Stomach (tissue), 9 donors: ENCODE data around the gene DPH6. TPM values are rescaled to one million over a fixed set of nuclear protein-coding genes. Genes with fewer than 3 reads are reported as not detected.
"Not testable (repeated sequence)": the region's sequence is repeated elsewhere in the genome, so short reads cannot be mapped to it uniquely, and the experiment has no call there.

ENCODE experiments used
- DNase-seq, 2 donors: peaks; one replicate each; pipeline versions ENCODE4 v3.0.0 to v3.0.0-alpha.2; 2013 to 2019
- H3K27ac ChIP-seq, 5 donors: fragments of 200-600 bp in 4 of 5; sonication (generic) in 4 of 5; one replicate each; pipeline ENCODE4 v1.5.1; 2013 to 2019; ENCODE audit warnings: mild to moderate bottlenecking in 1 of 5, moderate library complexity in 1 of 5
- H3K27me3 ChIP-seq, 3 donors: fragments of 200-600 bp; sonication (generic); one replicate each; pipeline ENCODE4 v1.5.1; 2017 to 2019; ENCODE audit warnings: mixed run types in 1 of 3
- H3K36me3 ChIP-seq, 4 donors: fragments of 200-600 bp; sonication (generic); 1 replicate in 3 of 4; 2 replicates in 1 of 4; pipeline ENCODE4 v1.5.1; 2016 to 2019
- H3K4me1 ChIP-seq, 4 donors: fragments of 200-600 bp; sonication (generic); one replicate each; pipeline ENCODE4 v1.5.1; 2016 to 2019
- H3K4me3 ChIP-seq, 4 donors: fragments of 200-600 bp; sonication (generic) in 3 of 4; one replicate each; pipeline ENCODE4 v1.5.1; 2016 to 2019; ENCODE audit warnings: mild to moderate bottlenecking in 1 of 4
- H3K9me3 ChIP-seq, 4 donors: fragments of 200-600 bp; sonication (generic); one replicate each; pipeline ENCODE4 v1.5.1; 2016 to 2019
- CTCF ChIP-seq, 7 experiments: fragments of 450-650 bp in 4 of 7; fragments of 200-600 bp in 3 of 7; sonication (generic) in 3 of 7; IDR thresholded peaks; one replicate each; pipeline ENCODE4 v1.5.1; 2016 to 2019; ENCODE audit warnings: antibody characterized with exemption in 7 of 7, control low read depth in 2 of 7, mild to moderate bottlenecking in 1 of 7
- EP300 ChIP-seq: sonication (generic); formaldehyde crosslinking; IDR thresholded peaks from one replicate; pipeline ENCODE4 v1.6.1; 2017; ENCODE audit warnings: antibody characterized with exemption
- POLR2A ChIP-seq, 4 donors: fragments of 450-650 bp; IDR thresholded peaks; one replicate each; pipeline ENCODE4 v1.6.1; 2016; ENCODE audit warnings: antibody characterized with exemption in 4 of 4, control low read depth in 2 of 4, mild to moderate bottlenecking in 1 of 4, moderate library complexity in 1 of 4
- POLR2AphosphoS5 ChIP-seq, 3 donors: sonication (generic); formaldehyde crosslinking; IDR thresholded peaks; one replicate each; pipeline ENCODE4 v1.6.1; 2016; ENCODE audit warnings: antibody characterized with exemption in 3 of 3
- WGBS, 5 donors: extraction: QIAGEN DNeasy Blood & Tissue Kit in 3 of 5; methylation state at CpG; one replicate each; pipeline versions ENCODE4 v1.1.5 to v1.1.7; 2013 to 2018; 5-methylcytosine and 5-hydroxymethylcytosine counted together
- intact Hi-C: fragments of 100-400 bp; cut with DNase I; formaldehyde crosslinking; loops from one replicate; pipeline ENCODE4 v1.15.1; 2023; ENCODE audit warnings: low total_unique reads
- polyA plus RNA-seq, 3 donors: library from polyadenylated mRNA; stranded (reverse); fragments of 200-250 nt; gene quantifications; one replicate each; pipeline ENCODE4 v1.2.3, GENCODE V29; 2013
- total RNA-seq, 5 donors: library from RNA; depleted of rRNA; stranded (reverse); fragments of >200 nt; gene quantifications; one replicate each; pipeline versions ENCODE4 v1.1.0 to v1.2.3, GENCODE V29; 2014 to 2016
- donor health status: healthy with polysubstance abuse.
- donor health status: Bipolar disorder and iron deficiency.
- donor health status: healthy.

Gene DPH6
- total and polyA plus RNA-seq, 8 donors: 6.1 to 52.3 (median 17.7) TPM

- WGBS, 5 donors: 92 to 99% (median 98%) methylated on average over 2 of the region's 2 CpGs
- intact Hi-C loops: no loop called here
- Histone ChIP-seq H3K27me3 (no peaks in the 10 kb centered on the region), H3K27ac (no peak overlapping the region), H3K4me3 (no peak overlapping the region), H3K36me3 (peaks cover 0 to 10% (median 3%) of the 10 kb centered on the region in 4 donors), H3K9me3 (peaks cover 0 to 2% (median 0%) of the 10 kb centered on the region in 4 donors), H3K4me1 (no peaks in the 10 kb centered on the region)
- TF ChIP-seq CTCF (IDR thresholded peaks at IDR 0.05) (no peak), POLR2AphosphoS5 (IDR thresholded peaks at IDR 0.05) (no peak), EP300 (no peak), POLR2A (IDR thresholded peaks at IDR 0.05) (no peak)
- no peak for DNase-seq
Measured at GRCh38 chr15:35383506-35383905, 162.5 kb downstream of the DPH6 start.

- Histone ChIP-seq H3K27me3 (no peaks in the 10 kb centered on the region), H3K4me1 (no peaks in the 10 kb centered on the region), H3K27ac (no peak overlapping the region), H3K4me3 (no peak overlapping the region), H3K36me3 (peaks cover 0 to 10% (median 3%) of the 10 kb centered on the region in 4 donors), H3K9me3 (peaks cover 0 to 5% (median 0%) of the 10 kb centered on the region in 4 donors)
- TF ChIP-seq POLR2AphosphoS5 (IDR thresholded peaks at IDR 0.05) (no peak), POLR2A (IDR thresholded peaks at IDR 0.05) (no peak), EP300 (no peak), CTCF (IDR thresholded peaks at IDR 0.05) (no peak)
- intact Hi-C loops: no loop called here
- 23 to 51% (median 31%) methylated on average over 3 of the region's 3 CpGs for WGBS, 5 donors
- no peak for DNase-seq
Measured at GRCh38 chr15:35381328-35381727, 164.6 kb downstream of the DPH6 start.

- DNase-seq: no peak
- H3K27me3 ChIP-seq: no peaks in the 10 kb centered on the region
- peaks cover 0 to 5% (median 0%) of the 10 kb centered on the region in 4 donors for H3K9me3 ChIP-seq
- WGBS, 5 donors: 38 to 55% (median 48%) methylated on average over 1 of the region's 1 CpG
- no peak overlapping the region for H3K4me3 ChIP-seq
- TF ChIP-seq POLR2AphosphoS5 (IDR thresholded peaks at IDR 0.05): no peak
- TF ChIP-seq CTCF (IDR thresholded peaks at IDR 0.05): no peak
- TF ChIP-seq EP300: no peak
- TF ChIP-seq POLR2A (IDR thresholded peaks at IDR 0.05): no peak
- intact Hi-C loops: no loop called here
- no peak overlapping the region for H3K27ac ChIP-seq
- H3K4me1 ChIP-seq: no peaks in the 10 kb centered on the region
- peaks cover 0 to 10% (median 3%) of the 10 kb centered on the region in 4 donors for H3K36me3 ChIP-seq
Measured at GRCh38 chr15:35379972-35380371, 166.0 kb downstream of the DPH6 start.

- H3K4me1 ChIP-seq, H3K27ac ChIP-seq, H3K9me3 ChIP-seq, H3K27me3 ChIP-seq, DNase-seq, H3K4me3 ChIP-seq, intact Hi-C loops: not testable (repeated sequence)
- peaks cover 0 to 10% (median 3%) of the 10 kb centered on the region in 4 donors for H3K36me3 ChIP-seq
- WGBS, 5 donors: 95 to 100% (median 97%) methylated on average over 1 of the region's 1 CpG
Measured at GRCh38 chr15:35378454-35378853, 167.5 kb downstream of the DPH6 start.

GRCh38 chr15:35376707-35377106 is 169.3 kb downstream of the DPH6 start:
- TF ChIP-seq POLR2AphosphoS5 (IDR thresholded peaks at IDR 0.05): no peak
- no peak for TF ChIP-seq EP300
- TF ChIP-seq POLR2A (IDR thresholded peaks at IDR 0.05): no peak
- no peak for TF ChIP-seq CTCF (IDR thresholded peaks at IDR 0.05)
- Histone ChIP-seq H3K27ac (no peak overlapping the region), H3K36me3 (peaks cover 0 to 25% (median 18%) of the 10 kb centered on the region in 4 donors), H3K4me1 (no peaks in the 10 kb centered on the region), H3K4me3 (no peak overlapping the region), H3K27me3 (no peaks in the 10 kb centered on the region), H3K9me3 (peaks cover 0 to 5% (median 0%) of the 10 kb centered on the region in 4 donors)
- no peak for DNase-seq
- intact Hi-C loops: no loop called here
